Endothelial cell of umbilical vein (primary cell): ENCODE measurements around the gene KCNJ6. TPM values are rescaled to one million over a fixed set of nuclear protein-coding genes. Genes with fewer than 3 reads are reported as not detected.

Experiments
- BruUV-seq: library from RNA; stranded (reverse); fragments of 400-500 nt; replicated peaks from 2 replicates; lab custom pipeline; 2021; lab: Mats Ljungman, UMichigan
- CTCF ChIA-PET: fragments of 300-600, 350-600 bp; sonication (Branson Sonifier 250); formaldehyde crosslinking; loops from one replicate; lab custom pipeline; 2021; ENCODE audit warnings: antibody characterized with exemption, inconsistent platforms; lab: Charles Lee
- POLR2A ChIA-PET: fragments of 300-600, 350-600 bp; sonication (Branson Sonifier 250); formaldehyde crosslinking; loops from one replicate; lab custom pipeline; 2021; ENCODE audit warnings: antibody characterized with exemption, inconsistent platforms; lab: Charles Lee
- DNase-seq: peaks from one replicate; pipeline ENCODE4 v3.0.0-alpha.2; 2011; ENCODE audit warnings: low read depth, low spot score
- FAIRE-seq: peaks from 2 replicates; lab custom pipeline; 2011; peaks lifted over from hg19 to GRCh38; lab: Jason Lieb, UNC
- H2AFZ ChIP-seq: 2 replicates; pipeline ENCODE4 v1.6.0; 2012; ENCODE audit warnings: low read depth, low read length, control low read depth, inconsistent platforms
- H3K27ac ChIP-seq: 2 replicates; pipeline ENCODE4 v1.5.1; 2011; ENCODE audit warnings: low read depth, mild to moderate bottlenecking, control low read depth, low read length, moderate library complexity; ENCODE audit not compliant: insufficient read depth
- H3K27me3 ChIP-seq, 2 experiments: 2 replicates each; pipeline versions ENCODE4 v1.6.0 to v1.6.1; 2011; ENCODE audit warnings: low read length in 2 of 2, mixed read lengths in 1 of 2; ENCODE audit not compliant: control insufficient read depth in 2 of 2, insufficient read depth in 2 of 2
- H3K36me3 ChIP-seq, 2 experiments: 2 replicates in 1 of 2; 3 replicates in 1 of 2; pipeline ENCODE4 v1.5.1; 2011; ENCODE audit warnings: low read length in 2 of 2, mild to moderate bottlenecking in 1 of 2, moderate library complexity in 1 of 2; ENCODE audit not compliant: control insufficient read depth in 2 of 2, insufficient read depth in 2 of 2; ENCODE audit errors: extremely low read depth in 1 of 2
- H3K4me1 ChIP-seq: 3 replicates; pipeline ENCODE4 v1.5.1; 2011; ENCODE audit warnings: mild to moderate bottlenecking, low read length; ENCODE audit not compliant: control insufficient read depth, insufficient read depth; ENCODE audit errors: extremely low read depth
- H3K4me2 ChIP-seq: 2 replicates; pipeline ENCODE4 v1.6.1; 2011; ENCODE audit warnings: low read length, control low read depth, mixed read lengths; ENCODE audit not compliant: insufficient read depth
- H3K4me3 ChIP-seq, 3 experiments: fragments of 200-600 bp in 1 of 3; sonication (generic), shearing (Covaris generic) in 1 of 3; replicated peaks in 1 of 3; 2 replicates each; pipeline ENCODE4 v1.5.1; 2011 to 2016; ENCODE audit warnings: control low read depth in 3 of 3, low read length in 3 of 3, mild to moderate bottlenecking in 2 of 3, inconsistent platforms in 1 of 3, low read depth in 1 of 3, moderate library complexity in 1 of 3; ENCODE audit not compliant: insufficient read depth in 1 of 3
- H3K79me2 ChIP-seq: 2 replicates; pipeline ENCODE4 v1.6.0; 2012; ENCODE audit warnings: low read length, inconsistent platforms; ENCODE audit not compliant: control insufficient read depth, insufficient read depth
- H3K9ac ChIP-seq: replicated peaks from 2 replicates; pipeline ENCODE3; 2011; ENCODE audit warnings: low read length, control low read depth; ENCODE audit not compliant: insufficient read depth; ENCODE audit errors: extremely low read depth
- H3K9me1 ChIP-seq: replicated peaks from 3 replicates; pipeline ENCODE4 v1.6.0; 2011; ENCODE audit warnings: mild to moderate bottlenecking, low read length; ENCODE audit not compliant: control insufficient read depth, insufficient read depth; ENCODE audit errors: extremely low read depth
- H3K9me3 ChIP-seq: replicated peaks from 2 replicates; pipeline ENCODE4 v1.5.1; 2012; ENCODE audit warnings: low read length, inconsistent platforms; ENCODE audit not compliant: control insufficient read depth, insufficient read depth
- H4K20me1 ChIP-seq: replicated peaks from 2 replicates; pipeline ENCODE3; 2011; ENCODE audit warnings: mild to moderate bottlenecking, low read length; ENCODE audit not compliant: control insufficient read depth, insufficient read depth; ENCODE audit errors: extremely low read depth
- CTCF ChIP-seq, 2 donors: IDR thresholded peaks; 1 replicate in 1 of 2; 2 replicates in 1 of 2; pipeline ENCODE4 v1.5.1; 2011; ENCODE audit warnings: low read length in 2 of 2, mild to moderate bottlenecking in 2 of 2, moderate library complexity in 2 of 2, control low read depth in 1 of 2, inconsistent platforms in 1 of 2, low read depth in 1 of 2; ENCODE audit not compliant: insufficient read depth in 1 of 2; ENCODE audit errors: extremely low read depth in 1 of 2
- EZH2 ChIP-seq: IDR thresholded peaks from 2 replicates; pipeline ENCODE4 v1.6.1; 2012; ENCODE audit warnings: borderline replicate concordance, low read depth, mild to moderate bottlenecking, moderate library complexity, low read length, inconsistent platforms; ENCODE audit not compliant: severe bottlenecking
- FOS ChIP-seq: IDR thresholded peaks from 2 replicates; pipeline ENCODE4 v1.6.1; 2011; ENCODE audit warnings: mild to moderate bottlenecking, low read length, moderate library complexity, borderline replicate concordance; ENCODE audit not compliant: insufficient read depth
- GATA2 ChIP-seq: IDR thresholded peaks from 2 replicates; pipeline ENCODE4 v1.7.0; 2011; ENCODE audit warnings: low read depth, mild to moderate bottlenecking, moderate library complexity, mixed read lengths, low read length; ENCODE audit not compliant: insufficient read length, insufficient read depth
- JUN ChIP-seq: IDR thresholded peaks from 2 replicates; pipeline ENCODE4 v1.6.1; 2011; ENCODE audit warnings: borderline replicate concordance, low read depth; ENCODE audit not compliant: insufficient read length, insufficient read depth
- MAX ChIP-seq: IDR thresholded peaks from 2 replicates; pipeline ENCODE4 v1.6.1; 2011; ENCODE audit not compliant: insufficient read depth, insufficient read length
- MYC ChIP-seq: IDR thresholded peaks from one replicate; pipeline ENCODE4 v1.6.1; 2011; ENCODE audit warnings: mild to moderate bottlenecking, low read depth, low read length
- POLR2A ChIP-seq: IDR thresholded peaks from 2 replicates; pipeline ENCODE4 v1.6.1; 2012; ENCODE audit warnings: low read depth, mild to moderate bottlenecking, control low read depth, low read length
- POLR2AphosphoS5 ChIP-seq: IDR thresholded peaks from 2 replicates; pipeline ENCODE4 v1.6.1; 2012; ENCODE audit warnings: low read depth, mild to moderate bottlenecking, control low read depth, low read length, moderate library complexity; ENCODE audit not compliant: insufficient read depth
- dilution Hi-C: fragments of 300-500 bp; cut with MboI; formaldehyde crosslinking; loops from one replicate; pipeline ENCODE4 v1.15.0; 2019; ENCODE audit warnings: low sequenced_read_pairs; ENCODE audit not compliant: extremely low pct_ligation_motif_present
- intact Hi-C: fragments of 100-400 bp; cut with micrococcal nuclease; formaldehyde crosslinking; loops from one replicate; pipeline ENCODE4 v1.10.0; 2022
- polyA plus RNA-seq, 4 experiments: library from polyadenylated mRNA; depleted of rRNA in 3 of 4; stranded (reverse) in 3 of 4; unstranded in 1 of 4; fragments of >200 nt; gene quantifications; 2 replicates each; pipeline versions ENCODE4 v1.2.1 to v1.2.3, GENCODE V29; 2011 to 2012; ENCODE audit warnings: missing spikeins in 1 of 4
- total RNA-seq: library from RNA; stranded (reverse); gene quantifications from 2 replicates; pipeline ENCODE4 v1.2.3, GENCODE V29; 2021

Gene KCNJ6
- total and polyA plus RNA-seq, 2 donors (not counting 3 experiments of a cell fraction or from before 2014, with no cell fraction given): not detected

GRCh38 chr21:37639756-37640155 is 276.5 kb downstream of the KCNJ6 start:
- FAIRE-seq (no peak), DNase-seq (peak; percentile 31)
- Histone ChIP-seq H2AFZ (peak overlapping the region; percentile 50), H3K9ac (no peak overlapping the region), H3K9me1 (no peaks in the 10 kb centered on the region), H3K27me3 (no peaks in the 10 kb centered on the region), H3K36me3 (no peaks in the 10 kb centered on the region), H4K20me1 (no peaks in the 10 kb centered on the region), H3K4me2 (no peak overlapping the region), H3K4me1 (peaks cover 38% of the 10 kb centered on the region), H3K27ac (no peak overlapping the region), H3K79me2 (no peaks in the 10 kb centered on the region), H3K4me3 (no peak overlapping the region), H3K9me3 (no peaks in the 10 kb centered on the region)
- TF ChIP-seq GATA2 (peak; percentile 53), POLR2A (no peak)
- POLR2A ChIA-PET: no interaction called here
- CTCF ChIA-PET: no interaction called here
- dilution Hi-C loops: no loop called here
- BruUV-seq: no TSS peak
- intact Hi-C loops: loop anchor here (10.0 kb wide), 1 partner anchor 175 kb away; no protein-coding TSS in a partner anchor

GRCh38 chr21:37636152-37636860 is 280.0 kb downstream of the KCNJ6 start:
- Histone ChIP-seq H3K4me2 (no peak overlapping the region), H2AFZ (peak overlapping the region; percentile 68), H3K79me2 (no peaks in the 10 kb centered on the region), H3K9ac (no peak overlapping the region), H3K9me3 (no peaks in the 10 kb centered on the region), H3K27me3 (no peaks in the 10 kb centered on the region), H3K4me1 (peaks cover 26% of the 10 kb centered on the region), H4K20me1 (no peaks in the 10 kb centered on the region), H3K4me3 (no peak overlapping the region), H3K36me3 (no peaks in the 10 kb centered on the region), H3K27ac (peak overlapping the region; percentile 29), H3K9me1 (no peaks in the 10 kb centered on the region)
- FAIRE-seq: peak; percentile 42
- CTCF ChIA-PET: interaction anchor here (1.0 to 1.5 kb wide), 7 partner anchors 8 to 470 kb away, joined by 3 to 7 read pairs (median 5); no protein-coding TSS in a partner anchor
- POLR2A ChIA-PET: no interaction called here
- no peak for TF ChIP-seq POLR2AphosphoS5
- no peak for TF ChIP-seq GATA2
- no peak for TF ChIP-seq POLR2A
- TF ChIP-seq MYC: no peak
- no peak for TF ChIP-seq JUN
- no peak for TF ChIP-seq CTCF (IDR thresholded peaks at IDR 0.05; ENCODE audit: extremely low read depth in 1 of 2, insufficient read depth in 1 of 2, low read depth in 1 of 2, low read length in 2 of 2)
- no peak for TF ChIP-seq FOS
- TF ChIP-seq MAX: no peak
- no peak for TF ChIP-seq EZH2
- no TSS peak for BruUV-seq
- dilution Hi-C loops (no loop called here), intact Hi-C loops (no loop called here)
- peak; percentile 71 for DNase-seq
